H9 (cell line): ENCODE measurements around the gene CAPN12. TPM values are rescaled to one million over a fixed set of nuclear protein-coding genes. Genes with fewer than 3 reads are reported as not detected.

ENCODE experiments used
- DNase-seq: peaks from one replicate; pipeline ENCODE4 v3.0.0-alpha.2; 2017
- H2AFZ ChIP-seq: one replicate; pipeline ENCODE4 v1.6.1; 2013; ENCODE audit warnings: mild to moderate bottlenecking, low read length, control low read depth, moderate library complexity
- H2AK5ac ChIP-seq: 2 replicates; pipeline ENCODE4 v1.6.1; 2013; ENCODE audit warnings: low read length, control low read depth, mixed read lengths; ENCODE audit not compliant: insufficient read length
- H2BK120ac ChIP-seq: one replicate; pipeline ENCODE4 v1.6.1; 2013; ENCODE audit warnings: low read depth, mild to moderate bottlenecking, low read length, control low read depth, inconsistent platforms; ENCODE audit not compliant: poor library complexity, severe bottlenecking
- H2BK12ac ChIP-seq: 2 replicates; pipeline ENCODE4 v1.6.1; 2013; ENCODE audit warnings: low read length, control low read depth, mixed read lengths, low read depth; ENCODE audit not compliant: insufficient read length
- H2BK15ac ChIP-seq: 2 replicates; pipeline ENCODE4 v1.6.1; 2013; ENCODE audit warnings: low read depth, low read length, control low read depth
- H2BK20ac ChIP-seq: one replicate; pipeline ENCODE4 v1.6.1; 2013; ENCODE audit warnings: low read depth, mild to moderate bottlenecking, low read length, control low read depth, inconsistent platforms; ENCODE audit not compliant: poor library complexity, severe bottlenecking
- H2BK5ac ChIP-seq: 2 replicates; pipeline ENCODE4 v1.6.1; 2013; ENCODE audit warnings: low read length, control low read depth, mixed read lengths; ENCODE audit not compliant: insufficient read length
- H3K14ac ChIP-seq: 2 replicates; pipeline ENCODE4 v1.6.1; 2013; ENCODE audit warnings: low read length, control low read depth; ENCODE audit not compliant: insufficient read depth
- H3K18ac ChIP-seq: 2 replicates; pipeline ENCODE4 v1.6.1; 2013; ENCODE audit warnings: low read depth, mild to moderate bottlenecking, mixed read lengths, low read length, control low read depth; ENCODE audit not compliant: insufficient read length
- H3K23ac ChIP-seq: 2 replicates; pipeline ENCODE4 v1.6.1; 2013; ENCODE audit warnings: low read length, control low read depth, mixed read lengths, low read depth; ENCODE audit not compliant: insufficient read length
- H3K23me2 ChIP-seq: 2 replicates; pipeline ENCODE4 v1.6.1; 2013; ENCODE audit warnings: low read depth, mild to moderate bottlenecking, mixed read lengths, low read length, control low read depth; ENCODE audit not compliant: insufficient read length, poor library complexity, severe bottlenecking
- H3K27ac ChIP-seq: 2 replicates; pipeline ENCODE4 v1.5.1; 2013; ENCODE audit warnings: low read length, control low read depth, mixed read lengths, low read depth; ENCODE audit not compliant: insufficient read length
- H3K27me3 ChIP-seq: 2 replicates; pipeline ENCODE4 v1.6.1; 2013; ENCODE audit warnings: low read length, control low read depth, inconsistent platforms; ENCODE audit not compliant: insufficient read depth
- H3K4ac ChIP-seq: 2 replicates; pipeline ENCODE4 v1.6.1; 2013; ENCODE audit warnings: low read depth, mild to moderate bottlenecking, control low read depth, inconsistent platforms, low read length, moderate library complexity
- H3K4me1 ChIP-seq: 2 replicates; pipeline ENCODE4 v1.6.1; 2013; ENCODE audit warnings: low read length, control low read depth, inconsistent platforms; ENCODE audit not compliant: insufficient read depth
- H3K4me2 ChIP-seq: 2 replicates; pipeline ENCODE4 v1.6.1; 2013; ENCODE audit warnings: low read length, control low read depth, mixed read lengths; ENCODE audit not compliant: insufficient read length, insufficient read depth
- H3K56ac ChIP-seq: 2 replicates; pipeline ENCODE4 v1.6.1; 2013; ENCODE audit warnings: low read depth, mild to moderate bottlenecking, mixed read lengths, low read length, control low read depth; ENCODE audit not compliant: insufficient read length
- H3K79me1 ChIP-seq: 2 replicates; pipeline ENCODE4 v1.6.1; 2013; ENCODE audit warnings: low read depth, mild to moderate bottlenecking, moderate library complexity, low read length, control low read depth, inconsistent platforms; ENCODE audit not compliant: insufficient read depth, poor library complexity, severe bottlenecking
- H3K79me2 ChIP-seq: 2 replicates; pipeline ENCODE4 v1.6.1; 2013; ENCODE audit warnings: low read length, control low read depth, inconsistent platforms; ENCODE audit not compliant: insufficient read depth
- H3K9ac ChIP-seq: 2 replicates; pipeline ENCODE4 v1.6.1; 2013; ENCODE audit warnings: low read length, control low read depth, mixed read lengths; ENCODE audit not compliant: insufficient read length; ENCODE audit errors: extremely low read depth
- H3K9me3 ChIP-seq: one replicate; pipeline ENCODE4 v1.6.1; 2013; ENCODE audit warnings: low read depth, low read length, inconsistent platforms; ENCODE audit not compliant: control insufficient read depth
- H3T11ph ChIP-seq: one replicate; pipeline ENCODE4 v1.6.1; 2013; ENCODE audit warnings: mild to moderate bottlenecking, low read length, control low read depth, inconsistent platforms
- H4K20me1 ChIP-seq: one replicate; pipeline ENCODE4 v1.6.1; 2013; ENCODE audit not compliant: control insufficient read depth, insufficient read length, insufficient read depth
- H4K5ac ChIP-seq: 2 replicates; pipeline ENCODE4 v1.6.1; 2013; ENCODE audit warnings: low read depth, mild to moderate bottlenecking, mixed read lengths, low read length, control low read depth; ENCODE audit not compliant: insufficient read length
- H4K8ac ChIP-seq: replicated peaks from 2 replicates; pipeline ENCODE4 v1.6.1; 2013; ENCODE audit warnings: low read length, control low read depth, mixed read lengths, low read depth; ENCODE audit not compliant: insufficient read length
- H4K91ac ChIP-seq: 2 replicates; pipeline ENCODE4 v1.6.1; 2013; ENCODE audit warnings: low read depth, mild to moderate bottlenecking, moderate library complexity, mixed read lengths, low read length, control low read depth; ENCODE audit not compliant: insufficient read length
- H3K27ac Mint-ChIP-seq, 3 experiments: 2 replicates in 2 of 3; 3 replicates in 1 of 3; pipeline ENCODE4 v1.8.0; 2020 to 2021; ENCODE audit warnings: mixed read lengths in 3 of 3, mild to moderate bottlenecking in 1 of 3, moderate library complexity in 1 of 3
- H3K27me3 Mint-ChIP-seq: 2 replicates; pipeline ENCODE4 v1.8.0; 2021; ENCODE audit warnings: low read depth, mild to moderate bottlenecking, moderate library complexity, mixed read lengths
- H3K36me3 Mint-ChIP-seq, 3 experiments: 2 replicates in 2 of 3; 3 replicates in 1 of 3; pipeline ENCODE4 v1.8.0; 2020 to 2021; ENCODE audit warnings: low read depth in 3 of 3, mixed read lengths in 3 of 3; ENCODE audit not compliant: insufficient read depth in 1 of 3
- H3K4me1 Mint-ChIP-seq, 2 experiments: 2 replicates each; pipeline ENCODE4 v1.8.0; 2020; ENCODE audit warnings: mixed read lengths in 2 of 2
- H3K4me3 Mint-ChIP-seq, 2 experiments: 2 replicates in 1 of 2; 3 replicates in 1 of 2; pipeline ENCODE4 v1.8.0; 2020 to 2021; ENCODE audit warnings: mild to moderate bottlenecking in 2 of 2, mixed read lengths in 2 of 2, moderate library complexity in 1 of 2
- H3K9me3 Mint-ChIP-seq, 2 experiments: 2 replicates in 1 of 2; 3 replicates in 1 of 2; pipeline ENCODE4 v1.8.0; 2020; ENCODE audit warnings: mild to moderate bottlenecking in 2 of 2, mixed read lengths in 2 of 2, moderate library complexity in 1 of 2
- WGBS: extraction: QIAGEN DNeasy Blood & Tissue Kit; methylation state at CpG from one replicate; pipeline ENCODE4 v1.1.7; 2013; ENCODE audit warnings: missing lambda C conversion rate, low lambda C conversion rate, mixed read lengths; ENCODE audit not compliant: insufficient read length; ENCODE audit errors: extremely low coverage; 5-methylcytosine and 5-hydroxymethylcytosine counted together
- total RNA-seq: library from RNA; stranded (reverse); gene quantifications from 2 replicates; pipeline ENCODE4 v1.2.1, GENCODE V29; 2021
- TF ChIP-seq, protein P1 (sequence below): fragments of 200-600 bp; sonication (generic); conservative IDR thresholded peaks from 3 replicates; pipeline ENCODE4 v1.8.0; 2021; ENCODE audit warnings: antibody characterized with exemption, mild to moderate bottlenecking

The CAPN12 gene
- total RNA-seq, 1 experiment from 2014 or later: 10.5 TPM

DNA sequence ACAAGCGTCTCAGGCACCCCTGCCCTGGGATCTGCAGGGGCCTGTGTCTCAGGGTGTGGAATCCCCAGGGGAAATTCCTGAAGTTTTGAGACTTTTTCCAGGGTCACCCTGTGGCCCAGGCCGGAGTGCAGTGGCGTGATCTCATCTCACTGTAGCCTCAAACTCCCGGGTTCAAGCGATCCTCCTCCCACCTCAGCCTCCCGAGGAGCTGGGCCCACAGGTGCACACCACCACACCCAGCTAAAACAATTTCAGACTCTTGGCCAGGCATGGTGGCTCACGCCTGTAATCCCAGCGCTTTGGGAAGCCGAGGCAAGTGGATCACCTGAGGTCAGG is 4.0 kb downstream of the CAPN12 start:
- no peak overlapping the region for H3K4ac ChIP-seq
- no peak overlapping the region for H3K18ac ChIP-seq
- no peak overlapping the region for H4K5ac ChIP-seq
- no peak overlapping the region for H2AFZ ChIP-seq
- H3K23ac ChIP-seq: no peak overlapping the region
- H3K79me1 ChIP-seq: no peaks in the 10 kb centered on the region
- Mint-ChIP-seq H3K27ac (no peak overlapping the region), H3K36me3 (peaks cover 0 to 6% (median 0%) of the 10 kb centered on the region in 3 experiments; a peak in 3 of 7 replicates), H3K4me1 (peaks cover 2 to 11% of the 10 kb centered on the region in 2 experiments; a peak in 3 of 4 replicates), H3K4me3 (no peak overlapping the region), H3K27me3 (peaks cover 28% of the 10 kb centered on the region), H3K9me3 (no peaks in the 10 kb centered on the region; a peak in 1 of 5 replicates)
- no peak overlapping the region for H2AK5ac ChIP-seq
- H2BK12ac ChIP-seq: no peak overlapping the region
- H3K27me3 ChIP-seq: no peaks in the 10 kb centered on the region; the same call in 1 of the 2 replicates
- no peak overlapping the region for H2BK20ac ChIP-seq
- H3K27ac ChIP-seq: no peak overlapping the region
- H3K4me1 ChIP-seq: no peaks in the 10 kb centered on the region
- H3K23me2 ChIP-seq: peaks cover 4% of the 10 kb centered on the region
- no peak for DNase-seq
- no peak overlapping the region for H3K56ac ChIP-seq
- H3K4me2 ChIP-seq: no peak overlapping the region
- no CpG with 5 or more reads among the region's 9 CpGs for WGBS
- H3T11ph ChIP-seq: no peak overlapping the region
- no peak overlapping the region for H4K8ac ChIP-seq
- H4K91ac ChIP-seq: no peak overlapping the region
- no peak overlapping the region for H3K9ac ChIP-seq
- H3K79me2 ChIP-seq: no peaks in the 10 kb centered on the region
- H3K9me3 ChIP-seq: no peaks in the 10 kb centered on the region
- no peak overlapping the region for H3K14ac ChIP-seq
- no peaks in the 10 kb centered on the region for H4K20me1 ChIP-seq
- H2BK120ac ChIP-seq: no peak overlapping the region
- TF ChIP-seq, protein P1, sequence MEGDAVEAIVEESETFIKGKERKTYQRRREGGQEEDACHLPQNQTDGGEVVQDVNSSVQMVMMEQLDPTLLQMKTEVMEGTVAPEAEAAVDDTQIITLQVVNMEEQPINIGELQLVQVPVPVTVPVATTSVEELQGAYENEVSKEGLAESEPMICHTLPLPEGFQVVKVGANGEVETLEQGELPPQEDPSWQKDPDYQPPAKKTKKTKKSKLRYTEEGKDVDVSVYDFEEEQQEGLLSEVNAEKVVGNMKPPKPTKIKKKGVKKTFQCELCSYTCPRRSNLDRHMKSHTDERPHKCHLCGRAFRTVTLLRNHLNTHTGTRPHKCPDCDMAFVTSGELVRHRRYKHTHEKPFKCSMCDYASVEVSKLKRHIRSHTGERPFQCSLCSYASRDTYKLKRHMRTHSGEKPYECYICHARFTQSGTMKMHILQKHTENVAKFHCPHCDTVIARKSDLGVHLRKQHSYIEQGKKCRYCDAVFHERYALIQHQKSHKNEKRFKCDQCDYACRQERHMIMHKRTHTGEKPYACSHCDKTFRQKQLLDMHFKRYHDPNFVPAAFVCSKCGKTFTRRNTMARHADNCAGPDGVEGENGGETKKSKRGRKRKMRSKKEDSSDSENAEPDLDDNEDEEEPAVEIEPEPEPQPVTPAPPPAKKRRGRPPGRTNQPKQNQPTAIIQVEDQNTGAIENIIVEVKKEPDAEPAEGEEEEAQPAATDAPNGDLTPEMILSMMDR: no peak
- no peak overlapping the region for H2BK15ac ChIP-seq
- no peak overlapping the region for H2BK5ac ChIP-seq
